HG03432 (cell line): Measurements from ENCODE around the gene FAM163B.

ENCODE experiments used
- ATAC-seq: cut with Tn5 transposase; IDR thresholded peaks from one replicate; pipeline ENCODE4 v1.9.1; 2021; ENCODE audit warnings: mild to moderate bottlenecking, moderate library complexity; ENCODE audit not compliant: unreplicated experiment

Gene FAM163B

GRCh38 chr9:133609311-133610098, at the start of gene FAM163B:
Gene FAM163B (minus strand): TSS chr9:133609389. CDS start chr9:133580223, 29,166 bp downstream.
- ATAC-seq: no peak

- ATAC-seq: no peak
Observed at GRCh38 chr9:133657120-133657661, 48.0 kb upstream of the FAM163B start.

GRCh38 chr9:133656211-133657119, 47.3 kb upstream of the FAM163B start:
- no peak for ATAC-seq

- ATAC-seq: no peak
Observed at GRCh38 chr9:133655701-133656100, 46.5 kb upstream of the FAM163B start.

- ATAC-seq: no peak
Observed at GRCh38 chr9:133654736-133655657, 45.8 kb upstream of the FAM163B start.

GRCh38 chr9:133653638-133654037, 44.4 kb upstream of the FAM163B start:
- ATAC-seq: no peak

GRCh38 chr9:133650026-133650425, 40.8 kb upstream of the FAM163B start:
- no peak for ATAC-seq

- no peak for ATAC-seq
Observed at GRCh38 chr9:133649194-133649593, 40.0 kb upstream of the FAM163B start.

GRCh38 chr9:133647765-133648469, 38.7 kb upstream of the FAM163B start:
- no peak for ATAC-seq

- no peak for ATAC-seq
Observed at GRCh38 chr9:133647148-133647547, 38.0 kb upstream of the FAM163B start.

- no peak for ATAC-seq
Observed at GRCh38 chr9:133645021-133645765, 36.0 kb upstream of the FAM163B start.

- no peak for ATAC-seq
Observed at GRCh38 chr9:133643978-133644760, 35.0 kb upstream of the FAM163B start.

- no peak for ATAC-seq
Observed at GRCh38 chr9:133643362-133643755, 34.2 kb upstream of the FAM163B start.

GRCh38 chr9:133642708-133643361, 33.6 kb upstream of the FAM163B start:
- no peak for ATAC-seq

GRCh38 chr9:133641861-133642595, 32.8 kb upstream of the FAM163B start:
- ATAC-seq: no peak

- no peak for ATAC-seq
Observed at GRCh38 chr9:133641396-133641655, 32.1 kb upstream of the FAM163B start.

GRCh38 chr9:133640580-133641395, 31.6 kb upstream of the FAM163B start:
- ATAC-seq: no peak
